ENCODE measurements around the gene PRUNE2. TPM values are rescaled to one million over a fixed set of nuclear protein-coding genes. Genes with fewer than 3 reads are reported as not detected.

PRUNE2 gene
- total RNA-seq, 4 donors from 2014 or later = 586 to 728 (median 654) TPM

DNA sequence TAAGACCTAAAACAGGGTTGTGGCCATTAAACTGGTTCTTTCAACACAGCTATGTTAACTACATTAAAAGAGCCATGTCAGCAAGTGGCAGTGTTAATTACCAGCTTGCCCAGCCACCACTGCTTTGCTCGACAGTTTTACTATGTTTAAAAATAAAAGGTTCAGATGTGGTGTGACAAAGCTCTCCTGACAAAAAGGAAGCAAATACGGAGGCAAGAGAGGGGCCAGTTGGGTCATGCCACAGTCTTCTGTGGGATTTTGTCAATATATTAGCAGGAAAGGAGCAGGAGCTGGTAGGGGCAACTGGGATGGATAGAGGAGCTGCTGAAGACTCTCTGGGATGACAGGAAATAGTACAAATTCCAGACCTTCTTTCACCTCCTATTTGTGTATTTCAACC is 255.2 kb downstream of the PRUNE2 start:
- peak overlapping the region in 2 of 4 donors; percentile 19 to 28 for H3K4me3 ChIP-seq

GRCh38 chr9:76649894-76650293 is 256.0 kb downstream of the PRUNE2 start:
- Histone ChIP-seq H3K27me3 (no peaks in the 10 kb centered on the region), H3K27ac (replicated peaks in 1 of 4) (no peak overlapping the region), H3K36me3 (peaks cover 0 to 40% (median 4%) of the 10 kb centered on the region in 4 donors), H3K4me1 (peaks cover 20 to 47% (median 45%) of the 10 kb centered on the region in 4 donors), H3K4me3 (no peak overlapping the region), H3K9me3 (no peaks in the 10 kb centered on the region)
- DNase-seq (ENCODE audit: extremely low spot score) = no peak
- TF ChIP-seq CTCF (IDR thresholded peaks at IDR 0.05) = no peak
- no peak for TF ChIP-seq POLR2A (IDR thresholded peaks at IDR 0.05; ENCODE audit: low read depth)
- no peak for TF ChIP-seq POLR2AphosphoS5 (IDR thresholded peaks at IDR 0.05)
- no peak for TF ChIP-seq EP300 (IDR thresholded peaks at IDR 0.05)
- WGBS = 100% methylated on average over 2 of the region's 2 CpGs
- intact Hi-C loops (cut with DNase I) = no loop called here

More for the DNA sequence above, 255.2 kb downstream of the PRUNE2 start:
- Histone ChIP-seq H3K27me3 (no peaks in the 10 kb centered on the region), H3K4me1 (peaks cover 20 to 55% (median 53%) of the 10 kb centered on the region in 4 donors), H3K27ac (replicated peaks in 1 of 4) (peak overlapping the region; percentile 22 to 48 (median 45)), H3K9me3 (no peaks in the 10 kb centered on the region), H3K36me3 (peaks cover 0 to 33% (median 4%) of the 10 kb centered on the region in 4 donors)
- intact Hi-C loops (cut with DNase I) = no loop called here
- no peak for DNase-seq (ENCODE audit: extremely low spot score)
- no peak for TF ChIP-seq POLR2AphosphoS5 (IDR thresholded peaks at IDR 0.05)
- TF ChIP-seq POLR2A (IDR thresholded peaks at IDR 0.05; ENCODE audit: low read depth) = no peak
- no peak for TF ChIP-seq EP300 (IDR thresholded peaks at IDR 0.05)
- no peak for TF ChIP-seq CTCF (IDR thresholded peaks at IDR 0.05)
- 28% methylated on average over 2 of the region's 2 CpGs for WGBS

DNA sequence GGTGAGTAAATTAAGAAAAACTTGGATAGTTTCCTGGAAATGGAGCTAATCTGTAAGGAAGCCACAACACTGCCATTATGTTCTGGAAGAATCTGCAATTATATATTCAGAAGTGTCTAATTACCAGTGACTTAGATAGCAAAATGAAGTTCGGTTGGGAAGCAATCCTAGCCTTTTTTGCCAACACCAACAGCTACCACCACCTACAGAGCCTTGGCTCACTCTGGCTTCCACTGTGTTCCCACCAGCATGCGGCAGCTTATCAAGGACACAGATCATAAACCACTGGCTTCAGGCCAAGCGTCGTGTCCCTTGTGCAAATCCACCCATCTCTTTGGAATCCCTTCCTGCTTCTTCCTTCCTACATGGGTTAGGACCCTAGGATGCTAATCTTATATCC is 259.7 kb downstream of the PRUNE2 start:
- Histone ChIP-seq H3K36me3 (peaks cover 0 to 65% (median 24%) of the 10 kb centered on the region in 4 donors), H3K9me3 (no peaks in the 10 kb centered on the region), H3K27ac (replicated peaks in 1 of 4) (no peak overlapping the region), H3K4me3 (no peak overlapping the region), H3K4me1 (peaks cover 6 to 24% (median 22%) of the 10 kb centered on the region in 4 donors), H3K27me3 (no peaks in the 10 kb centered on the region)
- 83% methylated on average over 4 of the region's 4 CpGs for WGBS
- TF ChIP-seq POLR2A (IDR thresholded peaks at IDR 0.05; ENCODE audit: low read depth) = no peak
- no peak for TF ChIP-seq POLR2AphosphoS5 (IDR thresholded peaks at IDR 0.05)
- no peak for TF ChIP-seq CTCF (IDR thresholded peaks at IDR 0.05)
- no peak for TF ChIP-seq EP300 (IDR thresholded peaks at IDR 0.05)
- intact Hi-C loops (cut with DNase I) = no loop called here
- no peak for DNase-seq (ENCODE audit: extremely low spot score)

DNA sequence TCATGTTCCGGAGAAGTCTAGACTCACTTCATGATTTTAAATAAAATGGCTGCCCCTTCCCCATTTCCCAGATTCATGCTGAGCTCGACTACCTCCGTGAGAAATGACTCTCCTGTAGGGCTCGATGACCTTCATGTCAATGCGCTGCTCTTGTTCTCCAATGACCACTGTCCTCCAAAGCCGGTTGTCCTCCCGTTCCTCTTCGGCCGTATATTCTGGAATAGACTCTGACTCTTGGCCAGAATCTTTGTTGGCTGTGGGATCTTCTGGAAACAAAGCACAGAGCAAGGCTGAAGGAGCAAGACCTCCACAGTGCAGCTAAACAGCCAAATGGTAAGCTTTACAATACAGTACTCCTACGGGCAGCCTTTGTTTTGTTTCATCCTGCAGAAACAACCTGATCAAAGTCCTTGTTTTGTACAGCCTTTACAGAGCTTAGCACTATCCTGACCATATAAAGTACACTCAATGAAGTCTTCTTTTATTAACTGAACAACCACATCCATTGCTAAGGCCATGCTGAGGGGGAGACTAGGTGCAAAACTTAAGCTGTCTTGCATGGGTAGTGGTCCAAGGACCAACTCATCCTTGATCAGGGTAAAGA is 261.2 kb downstream of the PRUNE2 start:
- WGBS = 92% methylated on average over 10 of the region's 10 CpGs
- H3K9me3 ChIP-seq = no peaks in the 10 kb centered on the region

More for the DNA sequence above, 261.2 kb downstream of the PRUNE2 start:
- H3K27me3 ChIP-seq = no peaks in the 10 kb centered on the region
- TF ChIP-seq POLR2A (IDR thresholded peaks at IDR 0.05; ENCODE audit: low read depth) (no peak), EP300 (IDR thresholded peaks at IDR 0.05) (no peak), CTCF (IDR thresholded peaks at IDR 0.05) (no peak), POLR2AphosphoS5 (IDR thresholded peaks at IDR 0.05) (no peak)
- DNase-seq (ENCODE audit: extremely low spot score) = no peak
- intact Hi-C loops (cut with DNase I) = no loop called here
- H3K27ac ChIP-seq (replicated peaks in 1 of 4) = no peak overlapping the region
- H3K4me3 ChIP-seq = no peak overlapping the region
- H3K4me1 ChIP-seq = peaks cover 0 to 16% (median 13%) of the 10 kb centered on the region in 4 donors
- H3K36me3 ChIP-seq = peaks cover 0 to 80% (median 29%) of the 10 kb centered on the region in 4 donors
